Endodermal cell (in vitro differentiated cells): ENCODE data around the gene FAM193B. TPM values are rescaled to one million over a fixed set of nuclear protein-coding genes. Genes with fewer than 3 reads are reported as not detected.
"Not testable (repeated sequence)": the region's sequence is repeated elsewhere in the genome, so short reads cannot be mapped to it uniquely, and the experiment has no call there.

Experiments
- DNase-seq: peaks from one replicate; pipeline ENCODE4 v3.0.0-alpha.2; 2017
- H3K27ac ChIP-seq: 2 replicates; pipeline ENCODE4 v1.5.1; 2013; ENCODE audit warnings: mild to moderate bottlenecking, low read depth, low read length, moderate library complexity
- H3K27me3 ChIP-seq: 2 replicates; pipeline ENCODE4 v1.6.1; 2013; ENCODE audit warnings: mild to moderate bottlenecking, low read length, moderate library complexity; ENCODE audit not compliant: insufficient read depth, control insufficient read depth, poor library complexity, severe bottlenecking
- H3K36me3 ChIP-seq: 2 replicates; pipeline ENCODE4 v1.7.0; 2013; ENCODE audit warnings: mild to moderate bottlenecking, low read length, moderate library complexity; ENCODE audit not compliant: control insufficient read depth, insufficient read depth
- H3K4me1 ChIP-seq: one replicate; pipeline ENCODE4 v1.7.0; 2013; ENCODE audit warnings: low read length; ENCODE audit not compliant: control insufficient read depth, insufficient read depth
- H3K4me3 ChIP-seq: 2 replicates; pipeline ENCODE4 v1.5.1; 2013; ENCODE audit warnings: mild to moderate bottlenecking, low read length, moderate library complexity
- H3K9ac ChIP-seq: 2 replicates; pipeline ENCODE4 v1.6.1; 2013; ENCODE audit warnings: mild to moderate bottlenecking, low read length, moderate library complexity; ENCODE audit not compliant: poor library complexity, severe bottlenecking; ENCODE audit errors: extremely low read depth
- H3K9me3 ChIP-seq: 2 replicates; pipeline ENCODE4 v1.6.1; 2013; ENCODE audit warnings: mild to moderate bottlenecking, low read length, moderate library complexity; ENCODE audit not compliant: control insufficient read depth
- H3K27ac Mint-ChIP-seq: 2 replicates; pipeline ENCODE4 v1.8.0; 2020; ENCODE audit warnings: mixed read lengths
- H3K27me3 Mint-ChIP-seq: 2 replicates; pipeline ENCODE4 v1.8.0; 2021; ENCODE audit warnings: mild to moderate bottlenecking, mixed read lengths; ENCODE audit not compliant: insufficient read depth
- H3K36me3 Mint-ChIP-seq: 2 replicates; pipeline ENCODE4 v1.8.0; 2020; ENCODE audit warnings: low read depth, mixed read lengths
- H3K4me1 Mint-ChIP-seq: 2 replicates; pipeline ENCODE4 v1.8.0; 2020; ENCODE audit warnings: mixed read lengths
- H3K4me3 Mint-ChIP-seq: 2 replicates; pipeline ENCODE4 v1.8.0; 2020; ENCODE audit warnings: mild to moderate bottlenecking, moderate library complexity, mixed read lengths
- H3K9me3 Mint-ChIP-seq: 2 replicates; pipeline ENCODE4 v1.8.0; 2020; ENCODE audit warnings: mild to moderate bottlenecking, mixed read lengths
- CTCF ChIP-seq: fragments of 200-600 bp; sonication (generic); conservative IDR thresholded peaks from 2 replicates; pipeline ENCODE4 v1.5.0; 2021; ENCODE audit warnings: antibody characterized with exemption, mild to moderate bottlenecking
- WGBS, 2 experiments: methylation state at CpG; one replicate each; pipeline versions ENCODE4 v1.1.5 to v1.1.7; 2013; ENCODE audit warnings: missing lambda C conversion rate in 2 of 2, mixed read lengths in 1 of 2; ENCODE audit not compliant: insufficient coverage in 1 of 2, insufficient read length in 1 of 2; 5-methylcytosine and 5-hydroxymethylcytosine counted together
- total RNA-seq, 2 donors: library from RNA; stranded (reverse); fragmentation: NEBNext Ultra II Directional in 1 of 2; extraction: Animal tissue kit (Norgen Biotek cat#: 25700) in 1 of 2; gene quantifications; 2 replicates in 1 of 2; 3 replicates in 1 of 2; pipeline ENCODE4 v1.2.1, GENCODE V29; 2021

The FAM193B gene
- total RNA-seq, 2 donors from 2014 or later = 112 to 115 TPM

GRCh38 chr5:177565046-177565445 is 10.7 kb upstream of the FAM193B start:
- H3K27ac Mint-ChIP-seq = no peak overlapping the region
- H3K9me3 Mint-ChIP-seq = peaks cover 36% of the 10 kb centered on the region
- Histone ChIP-seq H3K9me3 (peaks cover 19% of the 10 kb centered on the region), H3K27me3 (no peaks in the 10 kb centered on the region), H3K9ac (no peak overlapping the region), H3K4me3 (no peak overlapping the region), H3K36me3 (no peaks in the 10 kb centered on the region), H3K4me1 (peaks cover 6% of the 10 kb centered on the region), H3K27ac (no peak overlapping the region)
- H3K27me3 Mint-ChIP-seq = peaks cover 11% of the 10 kb centered on the region
- H3K36me3 Mint-ChIP-seq = no peaks in the 10 kb centered on the region
- peaks cover 11% of the 10 kb centered on the region for H3K4me1 Mint-ChIP-seq
- DNase-seq = no peak
- no peak overlapping the region for H3K4me3 Mint-ChIP-seq
- 92 to 94% methylated on average over 2 to 8 of the region's 8 CpGs for WGBS, 2 experiments
- no peak for TF ChIP-seq CTCF

GRCh38 chr5:177559446-177559941 is 5.1 kb upstream of the FAM193B start:
- not testable (repeated sequence) for H3K27me3 ChIP-seq, H3K27ac ChIP-seq, H3K4me3 Mint-ChIP-seq, H3K9ac ChIP-seq, H3K36me3 Mint-ChIP-seq, H3K27ac Mint-ChIP-seq, H3K36me3 ChIP-seq, H3K4me3 ChIP-seq, H3K4me1 Mint-ChIP-seq, H3K27me3 Mint-ChIP-seq, H3K4me1 ChIP-seq, DNase-seq
- peaks cover 44% of the 10 kb centered on the region for H3K9me3 Mint-ChIP-seq
- 46 to 52% methylated on average over 5 of the region's 8 CpGs for WGBS, 2 experiments
- H3K9me3 ChIP-seq = peaks cover 19% of the 10 kb centered on the region

GRCh38 chr5:177557796-177558195 is 3.4 kb upstream of the FAM193B start:
- H3K9ac ChIP-seq = no peak overlapping the region
- H3K4me3 ChIP-seq = peak overlapping the region; percentile 45
- no peaks in the 10 kb centered on the region for H3K27me3 Mint-ChIP-seq
- H3K9me3 ChIP-seq = peaks cover 19% of the 10 kb centered on the region
- H3K27ac Mint-ChIP-seq = no peak overlapping the region
- DNase-seq = no peak
- H3K36me3 ChIP-seq = peaks cover 3% of the 10 kb centered on the region
- peaks cover 6% of the 10 kb centered on the region for H3K4me1 ChIP-seq
- no peak for TF ChIP-seq CTCF
- H3K9me3 Mint-ChIP-seq = peaks cover 34% of the 10 kb centered on the region
- H3K4me3 Mint-ChIP-seq = no peak overlapping the region
- peaks cover 11% of the 10 kb centered on the region for H3K4me1 Mint-ChIP-seq
- H3K27ac ChIP-seq = no peak overlapping the region
- H3K36me3 Mint-ChIP-seq = peaks cover 4% of the 10 kb centered on the region
- WGBS, 2 experiments = 96 to 97% methylated on average over 3 to 5 of the region's 5 CpGs
- H3K27me3 ChIP-seq = no peaks in the 10 kb centered on the region
